HEK293 (cell line): ENCODE data around the gene CAPZB.
A peak's percentile ranks its signal among the peaks of the same experiment; 100 is the strongest.

ENCODE experiments used
- CTCF ChIA-PET: fragments of 350-600 bp; formaldehyde crosslinking; extraction: SDS; loops from one replicate; lab custom pipeline; 2021; ENCODE audit warnings: antibody characterized with exemption; lab: Yijun Ruan, JAX
- POLR2A ChIA-PET: fragments of 300-600 bp; formaldehyde crosslinking; extraction: SDS; loops from one replicate; lab custom pipeline; 2020; ENCODE audit warnings: antibody characterized with exemption, inconsistent platforms; lab: Yijun Ruan, JAX
- H3K27ac ChIP-seq: fragments of 200-500 bp; sonication (Bioruptor generic); 2 replicates; pipeline ENCODE4 v1.5.1; 2014; ENCODE audit warnings: low read depth, low read length, control low read depth, inconsistent platforms; ENCODE audit errors: extremely low read depth
- H3K36me3 ChIP-seq, 2 experiments: fragments of 200-500 bp in 1 of 2; sonication (Bioruptor generic) in 1 of 2; 1 replicate in 1 of 2; 2 replicates in 1 of 2; pipeline ENCODE4 v1.5.1; 2014 to 2017; ENCODE audit warnings: inconsistent platforms in 2 of 2, low read length in 2 of 2; ENCODE audit not compliant: control insufficient read depth in 2 of 2, insufficient read depth in 1 of 2
- H3K4me1 ChIP-seq: fragments of 200-500 bp; sonication (Bioruptor generic); 2 replicates; pipeline ENCODE4 v1.5.1; 2014; ENCODE audit warnings: mild to moderate bottlenecking, low read length, inconsistent platforms; ENCODE audit not compliant: control insufficient read depth, insufficient read depth
- H3K4me3 ChIP-seq: 2 replicates; pipeline ENCODE4 v1.5.1; 2011; ENCODE audit warnings: low read depth, mild to moderate bottlenecking, control low read depth, low read length, moderate library complexity
- H3K9me3 ChIP-seq: fragments of 200-500 bp; sonication (Bioruptor generic); 2 replicates; pipeline ENCODE4 v1.5.1; 2014; ENCODE audit warnings: low read depth, low read length, inconsistent platforms; ENCODE audit not compliant: control insufficient read depth, insufficient read depth
- GLI2 ChIP-seq: fragments of 450-650 bp; formaldehyde crosslinking; IDR thresholded peaks from 2 replicates; pipeline ENCODE4; 2017; ENCODE audit warnings: missing biosample characterization, missing genetic modification characterization, low read depth, borderline replicate concordance
- SP7 ChIP-seq: fragments of 450-650 bp; formaldehyde crosslinking; IDR thresholded peaks from 2 replicates; pipeline ENCODE4 v1.5.1; 2016; ENCODE audit warnings: missing biosample characterization, missing genetic modification characterization
- ZEB2 ChIP-seq: fragments of 450-650 bp; formaldehyde crosslinking; IDR thresholded peaks from 2 replicates; pipeline ENCODE4 v1.5.1; 2016; ENCODE audit warnings: missing biosample characterization, missing genetic modification characterization
- ZFP37 ChIP-seq: fragments of 450-650 bp; formaldehyde crosslinking; IDR thresholded peaks from 2 replicates; pipeline ENCODE4 v1.5.1; 2016; ENCODE audit warnings: missing biosample characterization, missing genetic modification characterization
- ZNF140 ChIP-seq: fragments of 450-650 bp; formaldehyde crosslinking; IDR thresholded peaks from 2 replicates; pipeline ENCODE4 v1.5.1; 2016; ENCODE audit warnings: missing biosample characterization, missing genetic modification characterization
- ZNF175 ChIP-seq: fragments of 450-650 bp; formaldehyde crosslinking; IDR thresholded peaks from 2 replicates; pipeline ENCODE4 v1.5.1; 2016; ENCODE audit warnings: missing biosample characterization, missing genetic modification characterization
- ZNF341 ChIP-seq: fragments of 450-650 bp; formaldehyde crosslinking; IDR thresholded peaks from 2 replicates; pipeline ENCODE4; 2016; ENCODE audit warnings: low read depth, missing biosample characterization, missing genetic modification characterization
- ZNF394 ChIP-seq: fragments of 450-650 bp; formaldehyde crosslinking; IDR thresholded peaks from 2 replicates; pipeline ENCODE4 v1.5.1; 2016; ENCODE audit warnings: missing biosample characterization, missing genetic modification characterization, mild to moderate bottlenecking, moderate library complexity, borderline replicate concordance
- ZNF488 ChIP-seq: fragments of 450-650 bp; formaldehyde crosslinking; IDR thresholded peaks from 2 replicates; pipeline ENCODE4 v1.5.1; 2016; ENCODE audit warnings: missing biosample characterization, missing genetic modification characterization
- ZNF621 ChIP-seq: fragments of 450-650 bp; formaldehyde crosslinking; IDR thresholded peaks from 2 replicates; pipeline ENCODE4 v1.5.1; 2017; ENCODE audit warnings: missing biosample characterization, missing genetic modification characterization
- ZNF843 ChIP-seq: fragments of 450-650 bp; formaldehyde crosslinking; IDR thresholded peaks from 2 replicates; pipeline ENCODE4 v1.5.1; 2016; ENCODE audit warnings: missing biosample characterization, missing genetic modification characterization
- TF ChIP-seq, protein P1 (sequence below): fragments of 450-650 bp; formaldehyde crosslinking; optimal IDR thresholded peaks from 2 replicates; pipeline ENCODE3; 2016; ENCODE audit warnings: missing biosample characterization, mild to moderate bottlenecking, missing genetic modification characterization
- TF ChIP-seq, protein P2 (sequence below): fragments of 450-650 bp; formaldehyde crosslinking; IDR thresholded peaks from 2 replicates; pipeline ENCODE4 v1.5.1; 2016; ENCODE audit warnings: missing biosample characterization, missing genetic modification characterization, borderline replicate concordance

Gene CAPZB

DNA sequence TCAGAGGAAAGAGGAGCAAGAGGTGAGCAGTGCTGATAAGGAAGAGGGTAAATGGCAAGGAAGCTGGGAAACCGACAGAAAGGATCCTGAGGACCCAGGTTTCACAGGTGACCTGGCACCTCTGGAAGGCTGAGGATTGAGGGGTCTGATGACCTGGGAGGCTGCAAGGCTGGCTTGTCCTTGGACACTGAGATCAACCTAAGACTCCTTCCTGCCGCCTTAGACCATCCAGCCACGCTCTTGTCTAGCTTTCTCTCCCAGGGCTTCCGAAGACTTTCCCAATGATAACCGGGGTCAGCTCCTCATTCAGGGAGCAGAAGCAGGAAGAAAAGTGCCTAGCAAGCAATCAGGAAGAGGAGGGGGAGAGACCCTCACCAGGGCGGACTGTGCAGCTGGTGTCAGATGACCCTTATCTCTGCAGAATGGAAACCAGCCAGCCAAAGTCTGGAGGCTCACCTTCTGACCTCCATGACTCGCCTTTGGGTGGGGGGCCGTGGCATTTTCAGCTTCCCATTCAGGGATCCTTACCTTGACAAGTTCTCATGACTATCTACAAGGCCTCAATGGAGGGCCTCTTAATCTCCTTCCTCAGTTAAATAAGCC lies 77.7 kb downstream of the CAPZB start (continued):
- TF ChIP-seq ZNF843 (tag by site-specific recombination) (no peak), GLI2 (tag by site-specific recombination) (no peak), ZNF621 (tag by site-specific recombination) (no peak), ZNF175 (tag by site-specific recombination) (no peak), ZNF140 (tag by site-specific recombination) (no peak), ZNF488 (tag by site-specific recombination) (no peak)

- H3K4me3 ChIP-seq: no peak overlapping the region
- POLR2A ChIA-PET: no interaction called here
- no peak overlapping the region for H3K27ac ChIP-seq
- 0 out of 2 replicates have a peak, but pooled peaks have one; percentile 4 for TF ChIP-seq ZNF394
- TF ChIP-seq, protein P1, sequence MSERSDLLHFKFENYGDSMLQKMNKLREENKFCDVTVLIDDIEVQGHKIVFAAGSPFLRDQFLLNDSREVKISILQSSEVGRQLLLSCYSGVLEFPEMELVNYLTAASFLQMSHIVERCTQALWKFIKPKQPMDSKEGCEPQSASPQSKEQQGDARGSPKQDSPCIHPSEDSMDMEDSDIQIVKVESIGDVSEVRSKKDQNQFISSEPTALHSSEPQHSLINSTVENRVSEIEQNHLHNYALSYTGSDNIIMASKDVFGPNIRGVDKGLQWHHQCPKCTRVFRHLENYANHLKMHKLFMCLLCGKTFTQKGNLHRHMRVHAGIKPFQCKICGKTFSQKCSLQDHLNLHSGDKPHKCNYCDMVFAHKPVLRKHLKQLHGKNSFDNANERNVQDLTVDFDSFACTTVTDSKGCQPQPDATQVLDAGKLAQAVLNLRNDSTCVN: no peak
- H3K9me3 ChIP-seq: no peaks in the 10 kb centered on the region
- peaks cover 0 to 6% of the 10 kb centered on the region in 2 experiments; a peak in 2 of 3 replicates for H3K36me3 ChIP-seq
- CTCF ChIA-PET: interaction anchor here (0.9 to 1.9 kb wide), 3 partner anchors 9 to 298 kb away, joined by 3 to 9 read pairs (median 4); no protein-coding TSS in a partner anchor
- no peaks in the 10 kb centered on the region for H3K4me1 ChIP-seq
Measured at GRCh38 chr1:19406680-19407079, 78.7 kb downstream of the CAPZB start.

- Histone ChIP-seq H3K36me3 (peaks cover 0 to 5% of the 10 kb centered on the region in 2 experiments; a peak in 2 of 3 replicates), H3K4me3 (no peak overlapping the region), H3K27ac (no peak overlapping the region), H3K4me1 (no peaks in the 10 kb centered on the region), H3K9me3 (no peaks in the 10 kb centered on the region)
- CTCF ChIA-PET: interaction anchor here (0.5 to 1.9 kb wide), 7 partner anchors 7 to 298 kb away, joined by 3 to 9 read pairs (median 3); no protein-coding TSS in a partner anchor
- POLR2A ChIA-PET: interaction anchor here (0.6 to 1.1 kb wide), 3 partner anchors 34 to 251 kb away, joined by 3 to 8 read pairs (median 4); no protein-coding TSS in a partner anchor
- TF ChIP-seq ZNF341: 0 out of 2 replicates have a peak, but pooled peaks have one; percentile 8
- TF ChIP-seq ZNF843 (tag by site-specific recombination): no peak
- no peak for TF ChIP-seq ZFP37 (tag by site-specific recombination)
- TF ChIP-seq SP7 (tag by site-specific recombination): no peak
- no peak for TF ChIP-seq ZEB2 (tag by site-specific recombination)
- TF ChIP-seq, protein P2, sequence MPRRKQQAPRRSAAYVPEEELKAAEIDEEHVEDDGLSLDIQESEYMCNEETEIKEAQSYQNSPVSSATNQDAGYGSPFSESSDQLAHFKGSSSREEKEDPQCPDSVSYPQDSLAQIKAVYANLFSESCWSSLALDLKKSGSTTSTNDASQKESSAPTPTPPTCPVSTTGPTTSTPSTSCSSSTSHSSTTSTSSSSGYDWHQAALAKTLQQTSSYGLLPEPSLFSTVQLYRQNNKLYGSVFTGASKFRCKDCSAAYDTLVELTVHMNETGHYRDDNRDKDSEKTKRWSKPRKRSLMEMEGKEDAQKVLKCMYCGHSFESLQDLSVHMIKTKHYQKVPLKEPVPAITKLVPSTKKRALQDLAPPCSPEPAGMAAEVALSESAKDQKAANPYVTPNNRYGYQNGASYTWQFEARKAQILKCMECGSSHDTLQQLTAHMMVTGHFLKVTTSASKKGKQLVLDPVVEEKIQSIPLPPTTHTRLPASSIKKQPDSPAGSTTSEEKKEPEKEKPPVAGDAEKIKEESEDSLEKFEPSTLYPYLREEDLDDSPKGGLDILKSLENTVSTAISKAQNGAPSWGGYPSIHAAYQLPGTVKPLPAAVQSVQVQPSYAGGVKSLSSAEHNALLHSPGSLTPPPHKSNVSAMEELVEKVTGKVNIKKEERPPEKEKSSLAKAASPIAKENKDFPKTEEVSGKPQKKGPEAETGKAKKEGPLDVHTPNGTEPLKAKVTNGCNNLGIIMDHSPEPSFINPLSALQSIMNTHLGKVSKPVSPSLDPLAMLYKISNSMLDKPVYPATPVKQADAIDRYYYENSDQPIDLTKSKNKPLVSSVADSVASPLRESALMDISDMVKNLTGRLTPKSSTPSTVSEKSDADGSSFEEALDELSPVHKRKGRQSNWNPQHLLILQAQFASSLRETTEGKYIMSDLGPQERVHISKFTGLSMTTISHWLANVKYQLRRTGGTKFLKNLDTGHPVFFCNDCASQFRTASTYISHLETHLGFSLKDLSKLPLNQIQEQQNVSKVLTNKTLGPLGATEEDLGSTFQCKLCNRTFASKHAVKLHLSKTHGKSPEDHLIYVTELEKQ (tag by site-specific recombination): no peak
Measured at GRCh38 chr1:19405761-19406487, 79.4 kb downstream of the CAPZB start.
